ENCODE results near the gene MRPL1. TPM values are rescaled to one million over a fixed set of nuclear protein-coding genes. Genes with fewer than 3 reads are reported as not detected.

MRPL1 gene
- total RNA-seq, 3 donors from 2014 or later (not counting 1 experiment from before 2014, with no cell fraction given) = 17.9 to 22.9 (median 22.9) TPM

DNA sequence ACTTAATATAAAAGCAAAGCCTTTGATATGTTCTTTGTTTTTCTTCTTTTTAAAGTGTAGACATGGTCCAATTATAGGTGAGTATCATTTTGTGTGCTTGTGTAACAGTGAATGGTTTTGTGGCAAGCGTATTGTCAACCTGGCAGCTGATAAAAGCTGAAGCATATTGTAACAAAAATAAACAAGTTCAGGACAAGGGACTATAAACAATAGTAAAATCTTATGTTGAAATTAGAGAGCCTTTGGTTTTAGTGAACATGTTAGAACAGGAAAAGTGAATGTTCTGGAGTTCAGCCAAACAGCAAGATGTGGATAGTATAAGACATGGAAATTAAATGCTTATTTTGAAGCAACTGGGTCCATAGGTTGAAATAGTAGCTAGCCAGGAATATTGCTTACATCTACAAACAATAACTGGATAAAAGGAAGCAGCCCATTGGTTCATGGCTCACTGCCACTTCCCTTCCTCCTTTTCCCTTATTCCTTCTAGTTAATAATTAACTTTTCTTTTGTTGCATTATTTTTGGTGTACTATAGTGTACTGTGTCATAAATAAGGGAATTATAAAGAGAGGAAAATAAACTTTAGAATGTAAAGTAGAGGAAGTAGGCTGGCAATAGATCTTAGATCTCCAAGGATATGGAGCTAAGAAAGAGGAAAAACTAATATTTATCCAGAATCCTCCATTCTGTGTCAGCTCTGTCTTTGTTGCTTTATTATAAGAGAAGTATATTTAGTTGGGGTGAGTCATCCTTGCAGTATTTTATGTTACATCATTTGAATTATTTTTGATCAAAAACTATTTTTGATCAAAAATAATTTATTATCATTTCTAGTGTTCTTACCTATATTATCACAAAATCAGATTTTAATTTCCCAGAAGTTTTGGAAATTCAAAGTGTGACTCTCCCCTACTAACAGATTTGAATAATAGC is 65.6 kb downstream of the MRPL1 start:
- no peak for ATAC-seq
- Histone ChIP-seq H3K27ac (ENCODE audit: low read length) (no peak overlapping the region), H3K27me3 (ENCODE audit: control insufficient read depth, insufficient read depth, low read length) (no peaks in the 10 kb centered on the region), H3K36me3 (ENCODE audit: control insufficient read depth, insufficient read depth, low read length) (peaks cover 10% of the 10 kb centered on the region), H3K4me1 (ENCODE audit: control insufficient read depth, insufficient read depth, low read length) (no peaks in the 10 kb centered on the region), H3K9me3 (ENCODE audit: control insufficient read depth, insufficient read depth, low read length) (no peaks in the 10 kb centered on the region), H3K4me3 (ENCODE audit: low read length) (no peak overlapping the region)
- 94% methylated on average over 1 of the region's 1 CpG for WGBS (ENCODE audit: insufficient coverage)
- TF ChIP-seq, protein P1, sequence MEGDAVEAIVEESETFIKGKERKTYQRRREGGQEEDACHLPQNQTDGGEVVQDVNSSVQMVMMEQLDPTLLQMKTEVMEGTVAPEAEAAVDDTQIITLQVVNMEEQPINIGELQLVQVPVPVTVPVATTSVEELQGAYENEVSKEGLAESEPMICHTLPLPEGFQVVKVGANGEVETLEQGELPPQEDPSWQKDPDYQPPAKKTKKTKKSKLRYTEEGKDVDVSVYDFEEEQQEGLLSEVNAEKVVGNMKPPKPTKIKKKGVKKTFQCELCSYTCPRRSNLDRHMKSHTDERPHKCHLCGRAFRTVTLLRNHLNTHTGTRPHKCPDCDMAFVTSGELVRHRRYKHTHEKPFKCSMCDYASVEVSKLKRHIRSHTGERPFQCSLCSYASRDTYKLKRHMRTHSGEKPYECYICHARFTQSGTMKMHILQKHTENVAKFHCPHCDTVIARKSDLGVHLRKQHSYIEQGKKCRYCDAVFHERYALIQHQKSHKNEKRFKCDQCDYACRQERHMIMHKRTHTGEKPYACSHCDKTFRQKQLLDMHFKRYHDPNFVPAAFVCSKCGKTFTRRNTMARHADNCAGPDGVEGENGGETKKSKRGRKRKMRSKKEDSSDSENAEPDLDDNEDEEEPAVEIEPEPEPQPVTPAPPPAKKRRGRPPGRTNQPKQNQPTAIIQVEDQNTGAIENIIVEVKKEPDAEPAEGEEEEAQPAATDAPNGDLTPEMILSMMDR (IDR thresholded peaks at IDR 0.05) = no peak
- Mint-ChIP-seq H3K9me3 (peaks cover 0 to 3% of the 10 kb centered on the region in 2 donors), H3K4me3 (no peak overlapping the region), H3K4me1 (peaks cover 3% of the 10 kb centered on the region in 2 donors), H3K27me3 (ENCODE audit: low read depth in 2 of 2) (no peaks in the 10 kb centered on the region), H3K36me3 (peaks cover 26% of the 10 kb centered on the region), H3K27ac (no peak overlapping the region)
- DNase-seq = no peak
- intact Hi-C loops (cut with micrococcal nuclease) = no loop called here

DNA sequence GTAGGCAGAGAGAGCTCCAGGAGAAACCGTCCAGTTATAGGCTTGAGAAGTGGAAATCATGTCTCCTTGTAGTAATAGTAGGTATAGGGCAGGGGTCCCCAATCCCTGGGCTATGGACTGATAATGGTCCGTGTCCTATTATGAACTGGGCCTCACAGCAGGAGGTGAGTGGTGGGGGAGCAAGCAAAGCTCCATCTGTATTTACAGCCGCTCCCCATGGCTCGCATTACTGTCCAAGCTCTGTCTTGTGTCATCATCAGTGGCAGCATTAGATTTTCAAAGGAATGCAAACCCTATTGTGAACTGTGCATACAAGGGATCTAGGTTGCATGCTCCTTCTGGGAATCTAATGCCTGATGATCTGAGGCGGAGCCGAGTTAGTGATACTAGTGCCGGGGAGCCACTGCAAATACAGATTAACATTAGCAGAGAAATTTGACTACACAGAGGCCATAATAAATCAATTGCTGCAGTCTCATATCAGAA is 67.6 kb downstream of the MRPL1 start:
- no peak overlapping the region for H3K4me3 ChIP-seq (ENCODE audit: low read length)
- ATAC-seq (no peak), DNase-seq (no peak)
- WGBS (ENCODE audit: insufficient coverage) = 98% methylated on average over 7 of the region's 7 CpGs
- Mint-ChIP-seq H3K27me3 (ENCODE audit: low read depth in 2 of 2) (no peaks in the 10 kb centered on the region), H3K36me3 (peaks cover 26% of the 10 kb centered on the region), H3K4me1 (peaks cover 4 to 6% of the 10 kb centered on the region in 2 donors), H3K27ac (no peak overlapping the region), H3K9me3 (peaks cover 0 to 3% of the 10 kb centered on the region in 2 donors), H3K4me3 (no peak overlapping the region)
- TF ChIP-seq, protein P1 (IDR thresholded peaks at IDR 0.05) = no peak
- H3K27ac ChIP-seq (ENCODE audit: low read length) = no peak overlapping the region
- peaks cover 6% of the 10 kb centered on the region for H3K36me3 ChIP-seq (ENCODE audit: control insufficient read depth, insufficient read depth, low read length)
- intact Hi-C loops (cut with micrococcal nuclease) = no loop called here
- no peaks in the 10 kb centered on the region for H3K27me3 ChIP-seq (ENCODE audit: control insufficient read depth, insufficient read depth, low read length)
- H3K4me1 ChIP-seq (ENCODE audit: control insufficient read depth, insufficient read depth, low read length) = no peaks in the 10 kb centered on the region
- H3K9me3 ChIP-seq (ENCODE audit: control insufficient read depth, insufficient read depth, low read length) = no peaks in the 10 kb centered on the region

DNA sequence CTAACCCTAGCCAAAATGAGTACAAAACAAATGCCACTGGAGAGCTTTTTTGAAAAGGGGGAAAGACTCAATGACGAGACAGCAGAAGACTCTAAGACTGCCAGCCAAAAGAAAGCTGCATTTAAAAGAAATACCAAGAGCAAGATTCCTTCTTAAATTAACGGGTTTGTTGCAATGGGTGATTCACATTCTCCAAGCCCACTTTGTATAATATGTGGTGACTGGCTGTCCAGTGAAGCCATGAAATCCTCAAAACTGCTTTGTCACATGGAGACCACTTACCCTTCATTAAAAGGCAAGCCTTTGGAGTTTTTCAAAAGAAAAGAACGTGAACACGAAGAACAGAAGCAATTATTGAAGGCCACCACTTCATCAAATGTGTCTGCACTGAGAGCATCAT is 68.2 kb downstream of the MRPL1 start:
- peaks cover 6% of the 10 kb centered on the region for H3K36me3 ChIP-seq (ENCODE audit: control insufficient read depth, insufficient read depth, low read length)
- no peak overlapping the region for H3K4me3 Mint-ChIP-seq
- no peaks in the 10 kb centered on the region for H3K4me1 ChIP-seq (ENCODE audit: control insufficient read depth, insufficient read depth, low read length)
- H3K4me3 ChIP-seq (ENCODE audit: low read length) = no peak overlapping the region
- intact Hi-C loops (cut with micrococcal nuclease) = no loop called here
- H3K27ac ChIP-seq (ENCODE audit: low read length) = no peak overlapping the region
- TF ChIP-seq, protein P1 (IDR thresholded peaks at IDR 0.05) = no peak
- H3K27me3 ChIP-seq (ENCODE audit: control insufficient read depth, insufficient read depth, low read length) = no peaks in the 10 kb centered on the region
- DNase-seq (no peak), ATAC-seq (no peak)
- H3K27ac Mint-ChIP-seq = no peak overlapping the region
- WGBS (ENCODE audit: insufficient coverage) = 88% methylated on average over 4 of the region's 4 CpGs
- H3K36me3 Mint-ChIP-seq = peaks cover 19% of the 10 kb centered on the region
- no peaks in the 10 kb centered on the region for H3K9me3 ChIP-seq (ENCODE audit: control insufficient read depth, insufficient read depth, low read length)
- no peaks in the 10 kb centered on the region for H3K27me3 Mint-ChIP-seq (ENCODE audit: low read depth in 2 of 2)
- H3K4me1 Mint-ChIP-seq = peaks cover 4 to 6% of the 10 kb centered on the region in 2 donors
- H3K9me3 Mint-ChIP-seq = no peaks in the 10 kb centered on the region

Data from natural killer cell (primary cell).